K562 (cell line): Measurements from ENCODE around the gene ORC4.

Source experiments
- BRF1 ChIP-seq: IDR thresholded peaks from 3 replicates; pipeline ENCODE4 v1.6.1; 2011; ENCODE audit warnings: borderline replicate concordance, mild to moderate bottlenecking; ENCODE audit not compliant: insufficient read length; ENCODE audit errors: extremely low read depth
- BRF2 ChIP-seq: IDR thresholded peaks from 3 replicates; pipeline ENCODE4 v1.6.1; 2011; ENCODE audit warnings: borderline replicate concordance, mild to moderate bottlenecking; ENCODE audit not compliant: insufficient read length, insufficient read depth
- CBX5 ChIP-seq: IDR thresholded peaks from 2 replicates; pipeline ENCODE4 v1.6.1; 2014; ENCODE audit warnings: low read depth, borderline replicate concordance
- GATA2 ChIP-seq: sonication (generic); formaldehyde crosslinking; IDR thresholded peaks from 2 replicates; pipeline ENCODE4 v1.4.0; 2020; ENCODE audit warnings: mild to moderate bottlenecking, missing genetic modification reagents
- HCFC1 ChIP-seq: IDR thresholded peaks from 2 replicates; pipeline ENCODE4 v1.6.1; 2012; ENCODE audit warnings: low read depth, low read length, improper control_type of control experiment
- MED1 ChIP-seq: sonication (generic); formaldehyde crosslinking; IDR thresholded peaks from 2 replicates; pipeline ENCODE4 v1.8.1; 2023; ENCODE audit warnings: missing genetic modification reagents, borderline replicate concordance
- POLR2AphosphoS5 ChIP-seq: IDR thresholded peaks from 2 replicates; pipeline ENCODE4 v1.6.1; 2011; ENCODE audit warnings: mild to moderate bottlenecking, low read depth, low read length, moderate library complexity; ENCODE audit not compliant: control insufficient read depth, insufficient read depth
- TCFL5 ChIP-seq: fragments of 250-450 bp; sonication (Bioruptor Pico); conservative IDR thresholded peaks from 2 replicates; pipeline ENCODE4 v1.6.1; 2021; ENCODE audit warnings: mild to moderate bottlenecking, moderate library complexity, matching md5 sums
- ZBTB40 ChIP-seq, 2 experiments: fragments of 450-650 bp in 1 of 2; sonication (generic) in 1 of 2; formaldehyde crosslinking in 1 of 2; IDR thresholded peaks; 2 replicates each; pipeline versions ENCODE4 v1.7.1 to v1.9.0; 2016 to 2022; ENCODE audit warnings: inconsistent platforms in 1 of 2, mild to moderate bottlenecking in 1 of 2, missing genetic modification reagents in 1 of 2
- ZNF165 ChIP-seq: fragments of 250-450 bp; sonication (Bioruptor Pico); IDR thresholded peaks from 2 replicates; pipeline ENCODE4 v1.4.0; 2020; ENCODE audit warnings: borderline replicate concordance

GRCh38 chr2:147913701-147914480 lies 106.6 kb downstream of the ORC4 start:
- TF ChIP-seq BRF1 (no peak), MED1 (no peak), POLR2AphosphoS5 (no peak), TCFL5 (CRISPR knock-in tag) (no peak), BRF2 (no peak), GATA2 (no peak), ZNF165 (CRISPR knock-in tag) (no peak), HCFC1 (no peak), CBX5 (no peak), ZBTB40 (IDR thresholded peaks at IDR 0.05) (no peak), ZBTB40 (CRISPR knock-in tag; IDR thresholded peaks at IDR 0.05) (no peak)
